ENCODE data around the gene MYRF.

- TF ChIP-seq, protein P1, sequence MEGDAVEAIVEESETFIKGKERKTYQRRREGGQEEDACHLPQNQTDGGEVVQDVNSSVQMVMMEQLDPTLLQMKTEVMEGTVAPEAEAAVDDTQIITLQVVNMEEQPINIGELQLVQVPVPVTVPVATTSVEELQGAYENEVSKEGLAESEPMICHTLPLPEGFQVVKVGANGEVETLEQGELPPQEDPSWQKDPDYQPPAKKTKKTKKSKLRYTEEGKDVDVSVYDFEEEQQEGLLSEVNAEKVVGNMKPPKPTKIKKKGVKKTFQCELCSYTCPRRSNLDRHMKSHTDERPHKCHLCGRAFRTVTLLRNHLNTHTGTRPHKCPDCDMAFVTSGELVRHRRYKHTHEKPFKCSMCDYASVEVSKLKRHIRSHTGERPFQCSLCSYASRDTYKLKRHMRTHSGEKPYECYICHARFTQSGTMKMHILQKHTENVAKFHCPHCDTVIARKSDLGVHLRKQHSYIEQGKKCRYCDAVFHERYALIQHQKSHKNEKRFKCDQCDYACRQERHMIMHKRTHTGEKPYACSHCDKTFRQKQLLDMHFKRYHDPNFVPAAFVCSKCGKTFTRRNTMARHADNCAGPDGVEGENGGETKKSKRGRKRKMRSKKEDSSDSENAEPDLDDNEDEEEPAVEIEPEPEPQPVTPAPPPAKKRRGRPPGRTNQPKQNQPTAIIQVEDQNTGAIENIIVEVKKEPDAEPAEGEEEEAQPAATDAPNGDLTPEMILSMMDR (IDR thresholded peaks at IDR 0.05) = no peak
- TF ChIP-seq ZFX (IDR thresholded peaks at IDR 0.05; ENCODE audit: borderline replicate concordance) = no peak
Measured at GRCh38 chr11:61814958-61815789, 62.7 kb downstream of the MYRF start.

All from 22Rv1 (cell line).